HEK293T (cell line): ENCODE data around the gene P2RX7.

Experiments
- BHLHE40 ChIP-seq: fragments of 450-650 bp; IDR thresholded peaks from 2 replicates; pipeline ENCODE4 v1.6.1; 2016; ENCODE audit warnings: mild to moderate bottlenecking, moderate library complexity, borderline replicate concordance
- CTBP1 ChIP-seq: fragments of 450-650 bp; IDR thresholded peaks from 2 replicates; pipeline ENCODE4 v1.6.1; 2016; ENCODE audit warnings: borderline replicate concordance
- ELF4 ChIP-seq: fragments of 450-650 bp; IDR thresholded peaks from 2 replicates; pipeline ENCODE4 v1.6.1; 2017; ENCODE audit warnings: antibody characterized with exemption
- FOXM1 ChIP-seq: fragments of 450-650 bp; IDR thresholded peaks from 2 replicates; pipeline ENCODE4 v1.6.1; 2017; ENCODE audit warnings: mild to moderate bottlenecking, borderline replicate concordance
- HDGF ChIP-seq: fragments of 450-650 bp; IDR thresholded peaks from 2 replicates; pipeline ENCODE4 v1.6.1; 2017; ENCODE audit warnings: antibody characterized with exemption, borderline replicate concordance
- NFRKB ChIP-seq: fragments of 450-650 bp; IDR thresholded peaks from 2 replicates; pipeline ENCODE4 v1.6.1; 2016; ENCODE audit warnings: mild to moderate bottlenecking, moderate library complexity
- PKNOX1 ChIP-seq: fragments of 450-650 bp; IDR thresholded peaks from 2 replicates; pipeline ENCODE4 v1.6.1; 2016
- SP1 ChIP-seq: fragments of 450-650 bp; IDR thresholded peaks from 2 replicates; pipeline ENCODE4 v1.6.1; 2017
- SUZ12 ChIP-seq: fragments of 450-650 bp; IDR thresholded peaks from 2 replicates; pipeline ENCODE4 v1.6.1; 2016; ENCODE audit warnings: mild to moderate bottlenecking
- TARDBP ChIP-seq: fragments of 450-650 bp; IDR thresholded peaks from 2 replicates; pipeline ENCODE4 v1.6.1; 2016

DNA sequence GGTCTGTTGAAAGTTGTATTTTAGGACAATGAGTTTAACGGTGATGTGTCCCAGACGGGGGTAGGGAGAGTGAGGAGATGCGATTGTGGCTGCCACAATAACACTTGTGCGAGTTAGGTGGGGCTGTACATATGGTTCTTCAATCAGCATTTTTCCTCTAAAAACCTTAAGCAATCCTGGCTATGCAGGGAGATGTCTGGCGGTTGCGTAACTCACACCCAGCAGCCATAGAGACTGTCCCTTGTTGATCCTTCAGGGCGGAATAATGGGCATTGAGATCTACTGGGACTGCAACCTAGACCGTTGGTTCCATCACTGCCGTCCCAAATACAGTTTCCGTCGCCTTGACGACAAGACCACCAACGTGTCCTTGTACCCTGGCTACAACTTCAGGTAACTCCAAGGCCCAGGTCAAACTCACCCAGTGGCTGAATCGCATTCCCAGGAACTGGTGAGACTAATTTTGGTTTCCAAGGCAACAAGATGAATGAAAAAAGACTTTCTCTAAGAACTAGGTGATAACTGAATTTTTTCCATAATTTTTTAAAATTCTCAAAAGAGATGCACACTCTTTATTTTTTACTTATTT is 34.6 kb downstream of the P2RX7 start:
- TF ChIP-seq SP1 (no peak), NFRKB (no peak), PKNOX1 (no peak), CTBP1 (no peak), HDGF (no peak), FOXM1 (no peak), SUZ12 (no peak), TARDBP (no peak), ELF4 (no peak), BHLHE40 (no peak)
